Uterus (tissue), 4 donors: ENCODE measurements around the gene HCK. TPM values are rescaled to one million over a fixed set of nuclear protein-coding genes. Genes with fewer than 3 reads are reported as not detected.

Source experiments
- DNase-seq, 2 donors: peaks; one replicate each; pipeline ENCODE4 v3.0.0-alpha.2; 2019 to 2020
- H3K27ac ChIP-seq, 2 donors: fragments of 200-600 bp; sonication (generic); 1 replicate in 1 of 2; 2 replicates in 1 of 2; pipeline ENCODE4 v1.5.1; 2016 to 2018
- H3K27me3 ChIP-seq, 2 donors: fragments of 200-600 bp; sonication (generic); one replicate each; pipeline ENCODE4 v1.5.1; 2018 to 2019; ENCODE audit warnings: control low read depth in 1 of 2
- H3K36me3 ChIP-seq, 2 donors: fragments of 200-600 bp; sonication (generic); one replicate each; pipeline ENCODE4 v1.5.1; 2019; ENCODE audit warnings: control low read depth in 1 of 2
- H3K4me1 ChIP-seq, 2 donors: fragments of 200-600 bp; sonication (generic); one replicate each; pipeline ENCODE4 v1.5.1; 2018 to 2019; ENCODE audit warnings: control low read depth in 1 of 2
- H3K4me3 ChIP-seq, 2 donors: fragments of 200-600 bp; sonication (generic); 1 replicate in 1 of 2; 2 replicates in 1 of 2; pipeline ENCODE4 v1.5.1; 2018 to 2019; ENCODE audit warnings: mild to moderate bottlenecking in 1 of 2
- H3K9me3 ChIP-seq, 2 donors: fragments of 200-600 bp; sonication (generic); one replicate each; pipeline ENCODE4 v1.5.1; 2019; ENCODE audit warnings: control low read depth in 1 of 2
- CTCF ChIP-seq, 4 experiments: fragments of 200-600 bp in 2 of 4; fragments of 450-650 bp in 2 of 4; sonication (generic) in 2 of 4; IDR thresholded peaks; one replicate each; pipeline ENCODE4 v1.5.1; 2016 to 2019; ENCODE audit warnings: antibody characterized with exemption in 4 of 4, mild to moderate bottlenecking in 2 of 4, moderate library complexity in 1 of 4
- POLR2A ChIP-seq, 2 donors: fragments of 450-650 bp; IDR thresholded peaks; one replicate each; pipeline ENCODE4 v1.6.1; 2016; ENCODE audit warnings: antibody characterized with exemption in 2 of 2, mild to moderate bottlenecking in 1 of 2, moderate library complexity in 1 of 2
- intact Hi-C: fragments of 100-400 bp; cut with DNase I; formaldehyde crosslinking; loops from one replicate; pipeline ENCODE4 v1.15.1; 2023; ENCODE audit warnings: low total_unique reads
- total RNA-seq, 4 donors: library from RNA; depleted of rRNA in 3 of 4; stranded (reverse); fragments of >200 nt in 3 of 4; gene quantifications; one replicate each; pipeline versions ENCODE4 v1.1.0 to v1.2.4, GENCODE V29; 2014 to 2023
- donor health status: DM: yes; HTN: yes; CAD: no.

HCK gene
- total RNA-seq, 4 donors from 2014 or later: 1.3 to 7.0 (median 4.1) TPM

- Histone ChIP-seq H3K27me3 (no peaks in the 10 kb centered on the region), H3K4me3 (no peak overlapping the region), H3K4me1 (no peaks in the 10 kb centered on the region), H3K36me3 (no peaks in the 10 kb centered on the region), H3K27ac (no peak overlapping the region), H3K9me3 (no peaks in the 10 kb centered on the region)
- intact Hi-C loops: no loop called here
- no peak for DNase-seq
- TF ChIP-seq POLR2A (IDR thresholded peaks at IDR 0.05) (no peak), CTCF (IDR thresholded peaks at IDR 0.05) (no peak)
These were observed 23.5 kb downstream of the HCK start for GRCh38 chr20:32075534-32075933.

GRCh38 chr20:32077190-32077589, 25.1 kb downstream of the HCK start:
- no peaks in the 10 kb centered on the region for H3K9me3 ChIP-seq
- no peaks in the 10 kb centered on the region for H3K36me3 ChIP-seq
- no peak overlapping the region for H3K27ac ChIP-seq
- DNase-seq: no peak
- no peak overlapping the region for H3K4me3 ChIP-seq
- TF ChIP-seq CTCF (IDR thresholded peaks at IDR 0.05) (no peak), POLR2A (IDR thresholded peaks at IDR 0.05) (no peak)
- no peaks in the 10 kb centered on the region for H3K27me3 ChIP-seq
- no peaks in the 10 kb centered on the region for H3K4me1 ChIP-seq
- intact Hi-C loops: no loop called here

GRCh38 chr20:32078322-32078721, 26.3 kb downstream of the HCK start:
- H3K4me1 ChIP-seq: no peaks in the 10 kb centered on the region
- no peaks in the 10 kb centered on the region for H3K27me3 ChIP-seq
- H3K4me3 ChIP-seq: no peak overlapping the region
- no peak overlapping the region for H3K27ac ChIP-seq
- no peaks in the 10 kb centered on the region for H3K9me3 ChIP-seq
- TF ChIP-seq CTCF (IDR thresholded peaks at IDR 0.05) (no peak), POLR2A (IDR thresholded peaks at IDR 0.05) (no peak)
- DNase-seq: no peak
- H3K36me3 ChIP-seq: no peaks in the 10 kb centered on the region
- intact Hi-C loops: no loop called here

GRCh38 chr20:32078791-32079190, 26.7 kb downstream of the HCK start:
- H3K4me3 ChIP-seq: no peak overlapping the region
- TF ChIP-seq CTCF (IDR thresholded peaks at IDR 0.05) (no peak), POLR2A (IDR thresholded peaks at IDR 0.05) (no peak)
- no peaks in the 10 kb centered on the region for H3K36me3 ChIP-seq
- no peaks in the 10 kb centered on the region for H3K4me1 ChIP-seq
- no peaks in the 10 kb centered on the region for H3K9me3 ChIP-seq
- DNase-seq: no peak
- no peaks in the 10 kb centered on the region for H3K27me3 ChIP-seq
- H3K27ac ChIP-seq: no peak overlapping the region
- intact Hi-C loops: no loop called here

- Histone ChIP-seq H3K27me3 (no peaks in the 10 kb centered on the region), H3K4me3 (no peak overlapping the region), H3K4me1 (no peaks in the 10 kb centered on the region), H3K27ac (no peak overlapping the region), H3K9me3 (no peaks in the 10 kb centered on the region), H3K36me3 (no peaks in the 10 kb centered on the region)
- intact Hi-C loops: no loop called here
- no peak for DNase-seq
- TF ChIP-seq CTCF (IDR thresholded peaks at IDR 0.05) (no peak), POLR2A (IDR thresholded peaks at IDR 0.05) (no peak)
These were observed 27.6 kb downstream of the HCK start for GRCh38 chr20:32079655-32080109.
